CMK (cell line): Measurements from ENCODE around the gene ELOVL6.
"Not testable (repeated sequence)": the region's sequence is repeated elsewhere in the genome, so short reads cannot be mapped to it uniquely, and the experiment has no call there.

Experiments
- DNase-seq: peaks from one replicate; pipeline ENCODE4 v3.0.0-alpha.2; 2010; ENCODE audit warnings: low read depth

ELOVL6 gene

GRCh38 chr4:110124711-110125110 is 73.7 kb downstream of the ELOVL6 start:
- DNase-seq, result no peak

GRCh38 chr4:110122201-110122600 is 76.2 kb downstream of the ELOVL6 start:
- DNase-seq, result no peak

- no peak for DNase-seq
Measured at GRCh38 chr4:110120506-110120905, 77.9 kb downstream of the ELOVL6 start.

GRCh38 chr4:110119880-110120279 is 78.5 kb downstream of the ELOVL6 start:
- DNase-seq, result no peak

GRCh38 chr4:110119337-110119736 is 79.1 kb downstream of the ELOVL6 start:
- peak; percentile 18 for DNase-seq

GRCh38 chr4:110112056-110112455 is 86.4 kb downstream of the ELOVL6 start:
- no peak for DNase-seq

GRCh38 chr4:110109455-110109854 is 89.0 kb downstream of the ELOVL6 start:
- no peak for DNase-seq

GRCh38 chr4:110108960-110109359 is 89.5 kb downstream of the ELOVL6 start:
- no peak for DNase-seq

GRCh38 chr4:110108422-110108821 is 90.0 kb downstream of the ELOVL6 start:
- no peak for DNase-seq

- no peak for DNase-seq
Measured at GRCh38 chr4:110107866-110108265, 90.5 kb downstream of the ELOVL6 start.

GRCh38 chr4:110106931-110107296 is 91.5 kb downstream of the ELOVL6 start:
- DNase-seq, result no peak

- DNase-seq, result no peak
Measured at GRCh38 chr4:110104661-110105060, 93.8 kb downstream of the ELOVL6 start.

GRCh38 chr4:110099638-110100037 is 98.8 kb downstream of the ELOVL6 start:
- DNase-seq, result no peak

GRCh38 chr4:110096405-110096804 is 102.0 kb downstream of the ELOVL6 start:
- DNase-seq, result no peak

- no peak for DNase-seq
Measured at GRCh38 chr4:110092646-110093045, 105.8 kb downstream of the ELOVL6 start.

GRCh38 chr4:110091434-110092140 is 106.8 kb downstream of the ELOVL6 start:
- no peak for DNase-seq

GRCh38 chr4:110088670-110089069 is 109.7 kb downstream of the ELOVL6 start:
- no peak for DNase-seq

- no peak for DNase-seq
Measured at GRCh38 chr4:110087070-110087708, 111.2 kb downstream of the ELOVL6 start.

- peak; percentile 14 for DNase-seq
Measured at GRCh38 chr4:110085131-110085530, 113.3 kb downstream of the ELOVL6 start.

- DNase-seq, result no peak
Measured at GRCh38 chr4:110084154-110084553, 114.3 kb downstream of the ELOVL6 start.

GRCh38 chr4:110078148-110078547 is 120.3 kb downstream of the ELOVL6 start:
- DNase-seq, result not testable (repeated sequence)

GRCh38 chr4:110076828-110077227 is 121.6 kb downstream of the ELOVL6 start:
- DNase-seq, result not testable (repeated sequence)

- DNase-seq, result no peak
Measured at GRCh38 chr4:110075891-110076290, 122.5 kb downstream of the ELOVL6 start.
